ENCODE data around the gene TMUB1. TPM values are rescaled to one million over a fixed set of nuclear protein-coding genes. Genes with fewer than 3 reads are reported as not detected.

Gene TMUB1
- total and polyA plus RNA-seq, 2 donors (not counting 1 experiment from before 2014, with no cell fraction given): 49.2 to 102 TPM

DNA sequence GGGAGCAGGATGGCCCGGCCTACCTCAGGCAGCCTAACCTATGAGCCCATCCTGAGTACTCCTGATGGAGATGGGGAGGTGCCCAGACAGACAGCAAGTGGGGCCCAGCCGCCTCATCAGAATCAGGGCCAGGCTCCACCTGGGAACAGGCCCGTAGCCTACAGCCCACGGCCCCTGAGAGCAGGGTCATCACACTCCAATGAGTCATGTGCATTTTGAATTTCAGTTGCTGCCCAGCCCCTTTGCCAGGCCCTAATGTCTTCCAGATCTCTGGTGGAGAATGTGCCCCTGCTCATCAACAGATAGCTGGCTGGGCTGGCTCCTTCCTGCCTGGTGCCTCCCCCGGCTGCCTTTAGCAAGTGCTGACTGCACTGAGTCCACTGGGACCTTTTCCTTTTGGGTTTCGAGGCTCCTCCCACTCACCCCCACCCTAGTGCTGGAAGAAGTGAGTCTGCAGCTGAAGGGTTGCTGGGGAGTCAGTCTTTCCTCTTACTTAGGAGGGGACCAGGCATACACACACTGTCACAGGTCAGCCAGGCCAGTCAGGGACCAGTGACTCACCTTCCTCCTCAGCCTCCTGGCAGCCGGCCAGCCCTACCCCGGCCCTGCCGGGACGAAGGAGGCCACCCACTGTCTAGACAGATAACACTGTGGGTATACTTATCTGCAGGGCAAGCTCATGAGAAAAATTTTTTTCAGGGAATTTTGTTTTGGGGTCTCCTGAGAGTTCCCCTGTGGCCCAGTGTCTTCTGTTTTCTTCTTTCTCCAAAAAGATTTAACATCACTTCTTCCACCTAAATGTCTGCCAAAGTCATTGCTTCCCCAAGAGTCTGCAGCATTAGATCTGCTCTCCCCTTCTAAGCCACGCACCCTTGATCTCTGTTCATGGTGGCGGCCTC is 44.1 kb downstream of the TMUB1 start:
- intact Hi-C loops (cut with micrococcal nuclease): no loop called here
- H3K4me3 ChIP-seq (ENCODE audit: control extremely low read depth in 1 of 5, extremely low read depth in 1 of 5, insufficient read depth in 1 of 5, low read depth in 2 of 5, low read length in 4 of 5): no peak overlapping the region
- DNase-seq: no peak
- TF ChIP-seq, protein P1, sequence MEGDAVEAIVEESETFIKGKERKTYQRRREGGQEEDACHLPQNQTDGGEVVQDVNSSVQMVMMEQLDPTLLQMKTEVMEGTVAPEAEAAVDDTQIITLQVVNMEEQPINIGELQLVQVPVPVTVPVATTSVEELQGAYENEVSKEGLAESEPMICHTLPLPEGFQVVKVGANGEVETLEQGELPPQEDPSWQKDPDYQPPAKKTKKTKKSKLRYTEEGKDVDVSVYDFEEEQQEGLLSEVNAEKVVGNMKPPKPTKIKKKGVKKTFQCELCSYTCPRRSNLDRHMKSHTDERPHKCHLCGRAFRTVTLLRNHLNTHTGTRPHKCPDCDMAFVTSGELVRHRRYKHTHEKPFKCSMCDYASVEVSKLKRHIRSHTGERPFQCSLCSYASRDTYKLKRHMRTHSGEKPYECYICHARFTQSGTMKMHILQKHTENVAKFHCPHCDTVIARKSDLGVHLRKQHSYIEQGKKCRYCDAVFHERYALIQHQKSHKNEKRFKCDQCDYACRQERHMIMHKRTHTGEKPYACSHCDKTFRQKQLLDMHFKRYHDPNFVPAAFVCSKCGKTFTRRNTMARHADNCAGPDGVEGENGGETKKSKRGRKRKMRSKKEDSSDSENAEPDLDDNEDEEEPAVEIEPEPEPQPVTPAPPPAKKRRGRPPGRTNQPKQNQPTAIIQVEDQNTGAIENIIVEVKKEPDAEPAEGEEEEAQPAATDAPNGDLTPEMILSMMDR (IDR thresholded peaks at IDR 0.05): no peak
- no peak for TF ChIP-seq EZH2 (IDR thresholded peaks at IDR 0.05; ENCODE audit: borderline replicate concordance, insufficient read depth, low read depth, low read length, poor library complexity, severe bottlenecking)
- no peaks in the 10 kb centered on the region for H4K20me1 ChIP-seq (ENCODE audit: control insufficient read depth, insufficient read depth, low read length, poor library complexity, severe bottlenecking)
- ChIA-PET CTCF (no interaction called here), POLR2A (no interaction called here)
- H3K79me2 ChIP-seq (ENCODE audit: control insufficient read depth, insufficient read depth, low read length): no peaks in the 10 kb centered on the region
- no peak overlapping the region for H3K27ac Mint-ChIP-seq
- no peak overlapping the region for H3K27ac ChIP-seq (ENCODE audit: low read length in 2 of 2)
- no peaks in the 10 kb centered on the region for H3K4me1 ChIP-seq (ENCODE audit: control insufficient read depth in 2 of 2, insufficient read depth in 2 of 2, low read length in 2 of 2)
- H3K9me3 ChIP-seq (ENCODE audit: control extremely low read depth in 1 of 3, control insufficient read depth in 2 of 3, insufficient read depth in 1 of 3, low read length in 2 of 3): no peaks in the 10 kb centered on the region
- H2AFZ ChIP-seq (ENCODE audit: insufficient read depth, low read depth, low read length, poor library complexity, severe bottlenecking): no peak overlapping the region
- H3K9ac ChIP-seq (ENCODE audit: low read length): no peak overlapping the region
- H3K9me3 Mint-ChIP-seq (ENCODE audit: insufficient read depth): no peaks in the 10 kb centered on the region
- WGBS (ENCODE audit: insufficient coverage): 77% methylated on average over 8 of the region's 12 CpGs
- no peaks in the 10 kb centered on the region for H3K27me3 ChIP-seq (replicated peaks in 1 of 4; ENCODE audit: control extremely low read depth in 1 of 4, control insufficient read depth in 3 of 4, insufficient read depth in 4 of 4, low read length in 3 of 4)
- H3K27me3 Mint-ChIP-seq: no peaks in the 10 kb centered on the region
- H3K4me2 ChIP-seq (replicated peaks; ENCODE audit: low read depth, low read length, poor library complexity, severe bottlenecking): no peak overlapping the region
- no peak for ATAC-seq (ENCODE audit: low read depth)
- H3K36me3 ChIP-seq (replicated peaks in 1 of 2; ENCODE audit: control extremely low read depth in 1 of 2, control insufficient read depth in 1 of 2, extremely low read depth in 1 of 2, insufficient read depth in 2 of 2, low read length in 1 of 2): peaks cover 0 to 21% of the 10 kb centered on the region in 2 experiments
- H3K4me3 Mint-ChIP-seq: no peak overlapping the region
- H3K4me1 Mint-ChIP-seq: no peaks in the 10 kb centered on the region

DNA sequence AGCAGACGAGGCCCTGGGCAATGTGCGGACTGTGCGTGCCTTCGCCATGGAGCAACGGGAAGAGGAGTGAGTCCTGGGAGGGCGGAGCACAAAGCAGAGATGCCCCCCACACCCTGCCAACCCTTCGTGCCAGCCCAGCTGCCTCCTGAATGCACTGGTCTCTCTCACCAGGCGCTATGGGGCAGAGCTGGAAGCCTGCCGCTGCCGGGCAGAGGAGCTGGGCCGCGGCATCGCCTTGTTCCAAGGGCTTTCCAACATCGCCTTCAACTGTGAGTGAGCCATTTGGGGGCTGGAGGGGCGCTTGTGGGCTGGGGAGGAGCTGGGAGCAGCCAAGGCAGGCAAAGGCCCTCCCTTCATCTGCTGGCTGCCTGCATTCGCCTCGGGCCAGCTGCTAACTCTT is 47.4 kb downstream of the TMUB1 start:
- CTCF ChIA-PET: no interaction called here
- WGBS (ENCODE audit: insufficient coverage): 99% methylated on average over 16 of the region's 17 CpGs

More for the DNA sequence above, 47.4 kb downstream of the TMUB1 start:
- POLR2A ChIA-PET: no interaction called here
- no peak overlapping the region for H3K9ac ChIP-seq (ENCODE audit: low read length)
- H2AFZ ChIP-seq (ENCODE audit: insufficient read depth, low read depth, low read length, poor library complexity, severe bottlenecking): no peak overlapping the region
- H3K4me3 ChIP-seq (ENCODE audit: control extremely low read depth in 1 of 5, extremely low read depth in 1 of 5, insufficient read depth in 1 of 5, low read depth in 2 of 5, low read length in 4 of 5): no peak overlapping the region
- Mint-ChIP-seq H3K4me1 (no peaks in the 10 kb centered on the region), H3K27me3 (no peaks in the 10 kb centered on the region), H3K4me3 (no peak overlapping the region), H3K27ac (no peak overlapping the region), H3K9me3 (ENCODE audit: insufficient read depth) (no peaks in the 10 kb centered on the region)
- H3K36me3 ChIP-seq (replicated peaks in 1 of 2; ENCODE audit: control extremely low read depth in 1 of 2, control insufficient read depth in 1 of 2, extremely low read depth in 1 of 2, insufficient read depth in 2 of 2, low read length in 1 of 2): peaks cover 0 to 23% of the 10 kb centered on the region in 2 experiments
- no peaks in the 10 kb centered on the region for H4K20me1 ChIP-seq (ENCODE audit: control insufficient read depth, insufficient read depth, low read length, poor library complexity, severe bottlenecking)
- no peaks in the 10 kb centered on the region for H3K9me3 ChIP-seq (ENCODE audit: control extremely low read depth in 1 of 3, control insufficient read depth in 2 of 3, insufficient read depth in 1 of 3, low read length in 2 of 3)
- no peak for TF ChIP-seq EZH2 (IDR thresholded peaks at IDR 0.05; ENCODE audit: borderline replicate concordance, insufficient read depth, low read depth, low read length, poor library complexity, severe bottlenecking)
- TF ChIP-seq, protein P1 (IDR thresholded peaks at IDR 0.05): no peak
- no peaks in the 10 kb centered on the region for H3K27me3 ChIP-seq (replicated peaks in 1 of 4; ENCODE audit: control extremely low read depth in 1 of 4, control insufficient read depth in 3 of 4, insufficient read depth in 4 of 4, low read length in 3 of 4)
- no peak overlapping the region for H3K4me2 ChIP-seq (replicated peaks; ENCODE audit: low read depth, low read length, poor library complexity, severe bottlenecking)
- H3K79me2 ChIP-seq (ENCODE audit: control insufficient read depth, insufficient read depth, low read length): peaks cover 3% of the 10 kb centered on the region
- no peak for ATAC-seq (ENCODE audit: low read depth)
- no peak overlapping the region for H3K27ac ChIP-seq (ENCODE audit: low read length in 2 of 2)
- intact Hi-C loops (cut with micrococcal nuclease): no loop called here
- no peaks in the 10 kb centered on the region for H3K4me1 ChIP-seq (ENCODE audit: control insufficient read depth in 2 of 2, insufficient read depth in 2 of 2, low read length in 2 of 2)
- no peak for DNase-seq

Data from B cell (primary cell).